H9 (cell line): Measurements from ENCODE around the gene CFDP1. TPM values are rescaled to one million over a fixed set of nuclear protein-coding genes. Genes with fewer than 3 reads are reported as not detected.
A peak's percentile ranks its signal among the peaks of the same experiment; 100 is the strongest.

Source experiments
- DNase-seq: peaks from one replicate; pipeline ENCODE4 v3.0.0-alpha.2; 2017
- H2AFZ ChIP-seq: one replicate; pipeline ENCODE4 v1.6.1; 2013; ENCODE audit warnings: mild to moderate bottlenecking, low read length, control low read depth, moderate library complexity
- H2AK5ac ChIP-seq: 2 replicates; pipeline ENCODE4 v1.6.1; 2013; ENCODE audit warnings: low read length, control low read depth, mixed read lengths; ENCODE audit not compliant: insufficient read length
- H2BK120ac ChIP-seq: one replicate; pipeline ENCODE4 v1.6.1; 2013; ENCODE audit warnings: low read depth, mild to moderate bottlenecking, low read length, control low read depth, inconsistent platforms; ENCODE audit not compliant: poor library complexity, severe bottlenecking
- H2BK12ac ChIP-seq: 2 replicates; pipeline ENCODE4 v1.6.1; 2013; ENCODE audit warnings: low read length, control low read depth, mixed read lengths, low read depth; ENCODE audit not compliant: insufficient read length
- H2BK15ac ChIP-seq: 2 replicates; pipeline ENCODE4 v1.6.1; 2013; ENCODE audit warnings: low read depth, low read length, control low read depth
- H2BK20ac ChIP-seq: one replicate; pipeline ENCODE4 v1.6.1; 2013; ENCODE audit warnings: low read depth, mild to moderate bottlenecking, low read length, control low read depth, inconsistent platforms; ENCODE audit not compliant: poor library complexity, severe bottlenecking
- H2BK5ac ChIP-seq: 2 replicates; pipeline ENCODE4 v1.6.1; 2013; ENCODE audit warnings: low read length, control low read depth, mixed read lengths; ENCODE audit not compliant: insufficient read length
- H3K14ac ChIP-seq: 2 replicates; pipeline ENCODE4 v1.6.1; 2013; ENCODE audit warnings: low read length, control low read depth; ENCODE audit not compliant: insufficient read depth
- H3K18ac ChIP-seq: 2 replicates; pipeline ENCODE4 v1.6.1; 2013; ENCODE audit warnings: low read depth, mild to moderate bottlenecking, mixed read lengths, low read length, control low read depth; ENCODE audit not compliant: insufficient read length
- H3K23ac ChIP-seq: 2 replicates; pipeline ENCODE4 v1.6.1; 2013; ENCODE audit warnings: low read length, control low read depth, mixed read lengths, low read depth; ENCODE audit not compliant: insufficient read length
- H3K23me2 ChIP-seq: 2 replicates; pipeline ENCODE4 v1.6.1; 2013; ENCODE audit warnings: low read depth, mild to moderate bottlenecking, mixed read lengths, low read length, control low read depth; ENCODE audit not compliant: insufficient read length, poor library complexity, severe bottlenecking
- H3K27ac ChIP-seq: 2 replicates; pipeline ENCODE4 v1.5.1; 2013; ENCODE audit warnings: low read length, control low read depth, mixed read lengths, low read depth; ENCODE audit not compliant: insufficient read length
- H3K27me3 ChIP-seq: 2 replicates; pipeline ENCODE4 v1.6.1; 2013; ENCODE audit warnings: low read length, control low read depth, inconsistent platforms; ENCODE audit not compliant: insufficient read depth
- H3K4ac ChIP-seq: 2 replicates; pipeline ENCODE4 v1.6.1; 2013; ENCODE audit warnings: low read depth, mild to moderate bottlenecking, control low read depth, inconsistent platforms, low read length, moderate library complexity
- H3K4me1 ChIP-seq: 2 replicates; pipeline ENCODE4 v1.6.1; 2013; ENCODE audit warnings: low read length, control low read depth, inconsistent platforms; ENCODE audit not compliant: insufficient read depth
- H3K4me2 ChIP-seq: 2 replicates; pipeline ENCODE4 v1.6.1; 2013; ENCODE audit warnings: low read length, control low read depth, mixed read lengths; ENCODE audit not compliant: insufficient read length, insufficient read depth
- H3K56ac ChIP-seq: 2 replicates; pipeline ENCODE4 v1.6.1; 2013; ENCODE audit warnings: low read depth, mild to moderate bottlenecking, mixed read lengths, low read length, control low read depth; ENCODE audit not compliant: insufficient read length
- H3K79me1 ChIP-seq: 2 replicates; pipeline ENCODE4 v1.6.1; 2013; ENCODE audit warnings: low read depth, mild to moderate bottlenecking, moderate library complexity, low read length, control low read depth, inconsistent platforms; ENCODE audit not compliant: insufficient read depth, poor library complexity, severe bottlenecking
- H3K79me2 ChIP-seq: 2 replicates; pipeline ENCODE4 v1.6.1; 2013; ENCODE audit warnings: low read length, control low read depth, inconsistent platforms; ENCODE audit not compliant: insufficient read depth
- H3K9ac ChIP-seq: 2 replicates; pipeline ENCODE4 v1.6.1; 2013; ENCODE audit warnings: low read length, control low read depth, mixed read lengths; ENCODE audit not compliant: insufficient read length; ENCODE audit errors: extremely low read depth
- H3K9me3 ChIP-seq: one replicate; pipeline ENCODE4 v1.6.1; 2013; ENCODE audit warnings: low read depth, low read length, inconsistent platforms; ENCODE audit not compliant: control insufficient read depth
- H3T11ph ChIP-seq: one replicate; pipeline ENCODE4 v1.6.1; 2013; ENCODE audit warnings: mild to moderate bottlenecking, low read length, control low read depth, inconsistent platforms
- H4K20me1 ChIP-seq: one replicate; pipeline ENCODE4 v1.6.1; 2013; ENCODE audit not compliant: control insufficient read depth, insufficient read length, insufficient read depth
- H4K5ac ChIP-seq: 2 replicates; pipeline ENCODE4 v1.6.1; 2013; ENCODE audit warnings: low read depth, mild to moderate bottlenecking, mixed read lengths, low read length, control low read depth; ENCODE audit not compliant: insufficient read length
- H4K8ac ChIP-seq: replicated peaks from 2 replicates; pipeline ENCODE4 v1.6.1; 2013; ENCODE audit warnings: low read length, control low read depth, mixed read lengths, low read depth; ENCODE audit not compliant: insufficient read length
- H4K91ac ChIP-seq: 2 replicates; pipeline ENCODE4 v1.6.1; 2013; ENCODE audit warnings: low read depth, mild to moderate bottlenecking, moderate library complexity, mixed read lengths, low read length, control low read depth; ENCODE audit not compliant: insufficient read length
- H3K27ac Mint-ChIP-seq, 3 experiments: 2 replicates in 2 of 3; 3 replicates in 1 of 3; pipeline ENCODE4 v1.8.0; 2020 to 2021; ENCODE audit warnings: mixed read lengths in 3 of 3, mild to moderate bottlenecking in 1 of 3, moderate library complexity in 1 of 3
- H3K27me3 Mint-ChIP-seq: 2 replicates; pipeline ENCODE4 v1.8.0; 2021; ENCODE audit warnings: low read depth, mild to moderate bottlenecking, moderate library complexity, mixed read lengths
- H3K36me3 Mint-ChIP-seq, 3 experiments: 2 replicates in 2 of 3; 3 replicates in 1 of 3; pipeline ENCODE4 v1.8.0; 2020 to 2021; ENCODE audit warnings: low read depth in 3 of 3, mixed read lengths in 3 of 3; ENCODE audit not compliant: insufficient read depth in 1 of 3
- H3K4me1 Mint-ChIP-seq, 2 experiments: 2 replicates each; pipeline ENCODE4 v1.8.0; 2020; ENCODE audit warnings: mixed read lengths in 2 of 2
- H3K4me3 Mint-ChIP-seq, 2 experiments: 2 replicates in 1 of 2; 3 replicates in 1 of 2; pipeline ENCODE4 v1.8.0; 2020 to 2021; ENCODE audit warnings: mild to moderate bottlenecking in 2 of 2, mixed read lengths in 2 of 2, moderate library complexity in 1 of 2
- H3K9me3 Mint-ChIP-seq, 2 experiments: 2 replicates in 1 of 2; 3 replicates in 1 of 2; pipeline ENCODE4 v1.8.0; 2020; ENCODE audit warnings: mild to moderate bottlenecking in 2 of 2, mixed read lengths in 2 of 2, moderate library complexity in 1 of 2
- WGBS: extraction: QIAGEN DNeasy Blood & Tissue Kit; methylation state at CpG from one replicate; pipeline ENCODE4 v1.1.7; 2013; ENCODE audit warnings: missing lambda C conversion rate, low lambda C conversion rate, mixed read lengths; ENCODE audit not compliant: insufficient read length; ENCODE audit errors: extremely low coverage; 5-methylcytosine and 5-hydroxymethylcytosine counted together
- total RNA-seq: library from RNA; stranded (reverse); gene quantifications from 2 replicates; pipeline ENCODE4 v1.2.1, GENCODE V29; 2021
- TF ChIP-seq, protein P1 (sequence below): fragments of 200-600 bp; sonication (generic); conservative IDR thresholded peaks from 3 replicates; pipeline ENCODE4 v1.8.0; 2021; ENCODE audit warnings: antibody characterized with exemption, mild to moderate bottlenecking

CFDP1 gene
- total RNA-seq, 1 experiment from 2014 or later, result 89.2 TPM

GRCh38 chr16:75383141-75383540, 50.2 kb downstream of the CFDP1 start:
- no peak overlapping the region for H4K5ac ChIP-seq
- no peaks in the 10 kb centered on the region for H3K27me3 ChIP-seq
- no peak overlapping the region for H3K9ac ChIP-seq
- no peaks in the 10 kb centered on the region for H4K20me1 ChIP-seq
- Mint-ChIP-seq H3K4me1 (peaks cover 6 to 8% of the 10 kb centered on the region in 2 experiments), H3K4me3 (no peak overlapping the region), H3K27me3 (no peaks in the 10 kb centered on the region), H3K9me3 (no peaks in the 10 kb centered on the region), H3K27ac (0 out of 7 replicates have a peak overlapping the region, but pooled peaks of 1 of the 3 experiments have one; percentile 27), H3K36me3 (peaks cover 0 to 7% (median 3%) of the 10 kb centered on the region in 3 experiments; a peak in 3 of 7 replicates)
- no peak overlapping the region for H2BK20ac ChIP-seq
- no peak overlapping the region for H2BK15ac ChIP-seq
- H2BK12ac ChIP-seq, result no peak overlapping the region
- H2AK5ac ChIP-seq, result no peak overlapping the region
- H2BK5ac ChIP-seq, result no peak overlapping the region
- H3K79me2 ChIP-seq, result no peaks in the 10 kb centered on the region
- no CpG with 5 or more reads among the region's 1 CpG for WGBS
- H3T11ph ChIP-seq, result no peak overlapping the region
- no peak overlapping the region for H3K4ac ChIP-seq
- no peak overlapping the region for H3K23ac ChIP-seq
- no peak overlapping the region for H3K14ac ChIP-seq
- H3K4me1 ChIP-seq, result no peaks in the 10 kb centered on the region
- H2AFZ ChIP-seq, result no peak overlapping the region
- H3K4me2 ChIP-seq, result no peak overlapping the region
- H3K79me1 ChIP-seq, result no peaks in the 10 kb centered on the region
- no peaks in the 10 kb centered on the region for H3K23me2 ChIP-seq
- H3K9me3 ChIP-seq, result no peaks in the 10 kb centered on the region
- DNase-seq, result no peak
- no peak overlapping the region for H3K56ac ChIP-seq
- no peak overlapping the region for H3K27ac ChIP-seq
- H2BK120ac ChIP-seq, result no peak overlapping the region
- H4K91ac ChIP-seq, result no peak overlapping the region
- no peak overlapping the region for H3K18ac ChIP-seq
- TF ChIP-seq, protein P1, sequence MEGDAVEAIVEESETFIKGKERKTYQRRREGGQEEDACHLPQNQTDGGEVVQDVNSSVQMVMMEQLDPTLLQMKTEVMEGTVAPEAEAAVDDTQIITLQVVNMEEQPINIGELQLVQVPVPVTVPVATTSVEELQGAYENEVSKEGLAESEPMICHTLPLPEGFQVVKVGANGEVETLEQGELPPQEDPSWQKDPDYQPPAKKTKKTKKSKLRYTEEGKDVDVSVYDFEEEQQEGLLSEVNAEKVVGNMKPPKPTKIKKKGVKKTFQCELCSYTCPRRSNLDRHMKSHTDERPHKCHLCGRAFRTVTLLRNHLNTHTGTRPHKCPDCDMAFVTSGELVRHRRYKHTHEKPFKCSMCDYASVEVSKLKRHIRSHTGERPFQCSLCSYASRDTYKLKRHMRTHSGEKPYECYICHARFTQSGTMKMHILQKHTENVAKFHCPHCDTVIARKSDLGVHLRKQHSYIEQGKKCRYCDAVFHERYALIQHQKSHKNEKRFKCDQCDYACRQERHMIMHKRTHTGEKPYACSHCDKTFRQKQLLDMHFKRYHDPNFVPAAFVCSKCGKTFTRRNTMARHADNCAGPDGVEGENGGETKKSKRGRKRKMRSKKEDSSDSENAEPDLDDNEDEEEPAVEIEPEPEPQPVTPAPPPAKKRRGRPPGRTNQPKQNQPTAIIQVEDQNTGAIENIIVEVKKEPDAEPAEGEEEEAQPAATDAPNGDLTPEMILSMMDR, result no peak
- no peak overlapping the region for H4K8ac ChIP-seq
